ENCODE data around the gene ACTL6B.

GRCh38 chr7:100611983-100612729, 44.1 kb downstream of the ACTL6B start, which contains the start of gene MOSPD3:
- TF ChIP-seq CTCF (IDR thresholded peaks at IDR 0.05) (no peak), POLR2A (IDR thresholded peaks at IDR 0.05) (peak in 1 of 2 donors; percentile 64)
